ENCODE measurements around the gene LAP3.

Gene LAP3

GRCh38 chr4:17619416-17620105 lies 42.6 kb downstream of the LAP3 start:
- DNase-seq (ENCODE audit: low read depth): no peak

DNA sequence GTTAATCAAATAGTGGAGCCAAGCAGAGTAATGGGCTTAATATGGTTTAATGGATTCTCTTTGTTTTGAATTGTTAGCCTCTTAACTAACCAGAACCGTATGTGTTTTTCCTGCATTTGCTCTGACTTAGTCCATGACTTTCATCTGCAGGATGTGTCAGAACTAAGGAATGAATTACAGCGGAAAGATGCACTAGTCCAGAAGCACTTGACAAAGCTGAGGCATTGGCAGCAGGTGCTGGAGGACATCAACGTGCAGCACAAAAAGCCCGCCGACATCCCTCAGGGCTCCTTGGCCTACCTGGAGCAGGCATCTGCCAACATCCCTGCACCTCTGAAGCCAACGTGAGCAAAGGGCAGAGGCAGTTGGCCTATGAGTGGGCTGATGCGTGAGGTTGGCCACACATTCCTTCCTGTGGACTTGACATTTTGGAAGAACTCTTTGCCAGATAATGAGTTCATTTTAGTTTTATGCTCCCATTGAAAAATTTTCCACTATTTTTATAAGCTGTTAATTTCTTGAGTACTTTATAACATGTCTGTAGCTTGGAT lies 46.5 kb downstream of the LAP3 start:
- no peak for DNase-seq (ENCODE audit: low read depth)

DNA sequence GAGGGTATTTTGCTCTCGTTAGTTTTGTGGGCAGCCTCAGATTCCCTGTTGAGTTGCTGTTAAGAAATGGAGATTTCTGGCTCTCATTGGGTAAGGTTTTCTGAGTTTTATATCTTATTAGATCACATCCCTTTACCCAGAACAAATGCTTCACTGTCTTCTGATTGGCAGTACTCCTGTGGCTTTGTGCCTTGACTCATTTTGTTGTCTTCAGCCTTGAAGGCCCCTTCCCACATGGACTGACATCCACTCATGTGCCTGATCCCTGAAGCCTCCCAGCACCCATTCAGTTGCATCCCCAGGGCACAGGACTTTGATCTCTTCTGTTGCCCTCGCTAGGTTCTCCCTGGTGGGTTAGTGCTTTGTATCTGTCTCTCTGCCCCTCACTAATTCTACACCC lies 47.8 kb downstream of the LAP3 start:
- DNase-seq (ENCODE audit: low read depth): no peak

- no peak for DNase-seq (ENCODE audit: low read depth)
Observed at GRCh38 chr4:17630228-17630627, 53.2 kb downstream of the LAP3 start.

GRCh38 chr4:17633600-17633999 lies 56.6 kb downstream of the LAP3 start:
- DNase-seq (ENCODE audit: low read depth): no peak

DNA sequence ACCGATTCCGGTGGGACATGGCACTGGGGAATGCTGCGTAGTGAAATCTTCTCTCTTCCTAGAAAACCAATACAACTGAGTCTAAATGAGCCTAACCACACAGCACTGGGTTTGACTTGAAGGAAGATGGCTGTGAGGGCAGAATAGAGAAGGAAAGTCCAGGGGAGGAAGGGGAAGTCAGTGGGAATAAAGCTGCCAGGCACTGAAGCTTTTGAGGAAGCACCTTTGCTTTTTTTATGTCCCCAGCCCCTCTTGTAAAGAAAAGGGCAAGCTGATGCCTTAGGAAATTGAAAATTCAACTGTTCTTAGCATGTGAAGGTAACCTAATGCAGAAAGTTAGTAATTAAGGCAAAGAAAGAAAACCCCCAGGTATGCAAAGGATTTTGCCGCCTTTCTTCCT lies 58.1 kb downstream of the LAP3 start:
- DNase-seq (ENCODE audit: low read depth): no peak

DNA sequence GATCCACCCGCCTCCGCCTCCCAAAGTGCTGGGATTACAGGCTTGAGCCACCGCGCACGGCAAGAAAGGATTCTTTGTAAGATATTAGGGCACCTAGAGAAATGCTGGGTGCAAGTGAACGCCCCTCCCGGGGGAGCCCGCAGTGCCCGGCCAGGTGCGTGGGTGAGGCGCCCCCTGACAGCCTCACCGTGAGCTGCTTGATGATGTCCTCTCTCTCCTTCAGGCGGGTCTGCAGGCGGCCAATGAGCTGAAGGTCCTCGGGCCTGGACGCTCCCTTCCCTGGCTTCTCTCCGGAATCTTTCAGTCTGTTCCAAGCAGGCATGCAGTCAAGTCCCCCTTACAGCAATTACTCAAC lies 59.3 kb downstream of the LAP3 start:
- DNase-seq (ENCODE audit: low read depth): no peak

- DNase-seq (ENCODE audit: low read depth): peak; percentile 55
Observed at GRCh38 chr4:17636696-17637622, 60.0 kb downstream of the LAP3 start.

DNA sequence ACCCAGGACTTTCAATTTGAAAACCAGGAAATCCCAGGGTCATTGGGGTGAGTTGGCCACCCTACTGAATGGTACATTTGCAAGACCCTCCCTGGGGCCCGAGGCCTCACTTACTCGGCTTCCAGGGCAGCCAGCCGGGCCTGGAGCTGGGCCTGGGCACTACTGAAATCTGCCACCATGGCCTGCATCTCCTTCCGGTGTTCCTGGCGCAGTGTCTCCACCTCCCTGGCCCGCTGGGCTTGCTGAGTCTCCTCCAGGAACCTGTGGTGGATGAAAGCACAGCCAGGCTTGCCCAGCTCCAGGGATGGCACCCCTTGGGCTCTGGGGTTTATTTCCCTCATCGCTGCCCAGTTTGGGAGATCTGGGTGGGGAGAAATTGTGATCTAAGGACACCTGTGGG lies 62.1 kb downstream of the LAP3 start:
- no peak for DNase-seq (ENCODE audit: low read depth)

DNA sequence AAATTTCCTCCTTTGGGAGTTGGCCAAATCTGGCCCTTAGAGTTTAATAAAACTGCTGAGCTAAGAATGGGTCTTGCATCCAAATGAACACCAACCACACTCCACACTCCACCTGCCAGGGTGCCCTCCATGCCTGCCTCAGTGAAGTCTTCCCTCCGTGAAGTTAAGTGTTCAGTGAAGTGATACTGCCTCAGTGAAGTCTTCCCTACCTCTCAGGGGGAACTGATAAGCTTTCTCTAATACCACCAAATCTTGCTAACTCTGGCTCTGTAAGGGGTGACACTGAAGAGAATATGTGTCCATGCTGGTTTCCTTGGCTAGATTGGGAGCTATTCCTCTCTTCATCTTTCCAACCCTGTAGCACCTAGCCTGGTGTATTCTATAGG lies 65.4 kb downstream of the LAP3 start:
- no peak for DNase-seq (ENCODE audit: low read depth)

DNA sequence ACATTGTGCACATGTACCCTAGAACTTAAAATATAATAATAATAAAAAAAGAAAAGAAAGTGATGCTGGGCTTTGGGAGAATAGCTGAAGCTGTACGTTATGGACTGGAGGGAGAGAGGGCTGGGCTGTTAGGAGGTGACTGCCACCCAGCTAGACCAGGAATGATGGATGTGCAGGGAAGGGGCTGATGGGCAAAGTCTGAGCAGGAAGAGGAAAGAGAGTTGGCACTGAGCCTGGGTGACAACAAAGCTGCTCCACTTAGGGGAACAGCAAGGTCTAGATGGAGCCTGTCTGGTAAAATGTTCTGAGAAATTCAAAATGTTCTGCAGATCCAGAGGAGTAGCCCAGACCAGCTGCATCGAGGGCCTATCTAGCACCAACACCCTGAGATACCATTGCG lies 69.7 kb downstream of the LAP3 start:
- DNase-seq (ENCODE audit: low read depth): no peak

DNA sequence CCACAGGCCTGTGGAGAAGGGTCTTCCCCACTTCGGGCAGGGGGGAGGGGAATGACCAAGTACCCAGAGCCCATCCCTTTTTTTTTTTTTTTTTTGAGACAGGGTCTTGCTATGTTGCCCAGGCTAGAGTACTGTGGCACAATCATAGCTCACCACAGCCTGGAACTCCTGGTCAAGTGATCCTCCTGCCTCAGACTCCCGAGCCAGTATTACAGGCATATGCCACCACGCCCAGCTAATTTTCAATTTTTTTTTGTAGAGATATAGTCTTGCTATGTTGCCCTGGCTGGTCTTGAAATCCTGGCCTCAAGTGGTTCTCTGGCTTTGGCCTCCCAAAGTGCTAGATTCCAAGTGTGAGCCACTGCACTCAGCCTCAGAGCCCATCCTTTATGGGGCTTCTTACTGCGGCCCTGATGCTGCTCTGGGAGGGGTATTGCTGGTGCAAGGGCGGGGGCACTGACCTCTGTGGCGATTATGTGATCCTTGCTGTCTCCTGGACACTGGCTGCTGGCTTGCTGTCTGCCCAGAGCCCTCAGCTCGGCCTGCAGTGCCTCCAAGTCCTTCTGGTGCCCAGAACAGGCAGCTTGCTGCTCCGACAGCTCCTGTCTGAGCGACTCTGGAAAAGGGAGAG lies 70.3 kb downstream of the LAP3 start:
- DNase-seq (ENCODE audit: low read depth): no peak

DNA sequence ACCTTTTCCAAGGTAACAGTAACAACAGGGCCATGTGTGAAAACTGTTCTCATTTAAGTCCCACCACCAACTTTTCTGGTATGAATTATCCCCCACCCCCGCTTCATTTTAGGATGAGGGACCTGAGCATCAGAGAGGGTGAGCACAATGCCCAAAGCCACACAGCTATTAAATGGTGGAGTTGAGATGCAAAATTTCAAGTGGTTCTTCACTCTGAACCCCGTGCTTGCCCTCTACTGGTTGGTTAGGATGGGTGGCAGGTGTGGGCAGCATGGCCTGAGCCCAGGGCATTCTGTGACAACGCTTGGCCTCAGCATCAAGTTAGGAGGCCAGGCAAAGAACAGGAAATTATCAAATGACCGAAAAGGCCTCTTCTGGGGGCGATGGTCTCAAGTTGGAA lies 70.9 kb downstream of the LAP3 start:
- no peak for DNase-seq (ENCODE audit: low read depth)

DNA sequence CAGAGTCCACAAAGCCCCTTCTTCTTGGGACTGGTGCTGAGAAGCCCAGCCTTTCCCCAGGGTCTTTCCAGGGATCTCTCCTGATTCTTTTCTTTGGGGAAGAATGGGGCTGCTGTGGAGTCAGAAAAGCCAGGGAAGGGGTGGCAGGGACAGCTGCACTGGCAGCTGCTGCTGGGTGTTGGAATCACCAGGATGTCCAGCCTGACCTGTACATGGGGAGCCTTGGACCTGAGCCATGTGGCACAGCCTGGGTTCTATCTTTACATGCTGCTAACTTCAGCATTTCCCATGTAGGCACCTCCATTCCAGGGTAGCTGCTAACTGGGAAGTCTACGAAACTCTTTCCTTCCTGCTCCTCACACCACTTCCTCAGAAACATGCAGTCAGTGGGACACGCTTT lies 73.4 kb downstream of the LAP3 start:
- no peak for DNase-seq (ENCODE audit: low read depth)

GRCh38 chr4:17654701-17655100 lies 77.7 kb downstream of the LAP3 start:
- no peak for DNase-seq (ENCODE audit: low read depth)

DNA sequence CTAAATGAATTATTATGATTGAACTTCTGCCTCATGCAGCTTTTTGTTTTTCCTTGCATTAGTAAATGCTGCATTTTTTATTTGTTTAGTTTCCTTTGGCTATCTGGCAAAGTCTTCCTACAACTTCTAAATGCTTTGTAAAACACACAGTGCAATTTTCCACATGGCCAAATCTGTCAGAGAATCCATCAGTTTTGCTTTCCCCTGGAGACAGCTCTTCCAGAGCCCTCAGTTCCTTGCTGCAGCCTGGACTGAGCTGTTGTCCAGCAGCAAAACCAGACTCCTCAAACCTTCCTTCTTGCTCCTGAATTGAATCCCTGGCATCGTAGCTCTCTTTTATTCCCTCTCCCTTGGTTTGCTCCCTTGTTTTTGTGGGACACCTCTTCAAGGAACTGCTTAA lies 80.1 kb downstream of the LAP3 start:
- no peak for DNase-seq (ENCODE audit: low read depth)
